ENCODE measurements around the gene CD300A.

DNA sequence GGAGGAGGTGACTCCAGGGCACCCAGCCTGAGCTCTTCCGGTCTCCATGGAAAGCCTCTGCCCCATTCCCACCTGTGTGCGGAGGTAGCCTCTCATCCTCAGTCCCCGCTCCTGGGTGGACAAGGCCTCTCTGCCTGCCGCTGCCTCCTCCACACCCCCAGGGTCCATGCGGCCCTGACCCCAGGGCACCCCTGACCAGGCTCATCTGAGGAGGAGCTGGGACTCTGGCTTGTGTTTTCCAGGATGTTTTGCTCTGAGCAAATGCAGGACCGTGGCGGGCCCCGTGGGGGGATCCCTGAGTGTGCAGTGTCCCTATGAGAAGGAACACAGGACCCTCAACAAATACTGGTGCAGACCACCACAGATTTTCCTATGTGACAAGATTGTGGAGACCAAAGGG is 6.9 kb downstream of the CD300A start:
- TF ChIP-seq RAD21 (IDR thresholded peaks at IDR 0.05) (no peak), EGR1 (IDR thresholded peaks at IDR 0.05; ENCODE audit: low read depth in 2 of 2) (no peak), HNF4A (conservative IDR thresholded peaks at IDR 0.05) (no peak), MAX (IDR thresholded peaks at IDR 0.05) (no peak), JUND (IDR thresholded peaks at IDR 0.05) (no peak), NR2F2 (IDR thresholded peaks at IDR 0.05) (no peak)
- TF ChIP-seq, protein P1, sequence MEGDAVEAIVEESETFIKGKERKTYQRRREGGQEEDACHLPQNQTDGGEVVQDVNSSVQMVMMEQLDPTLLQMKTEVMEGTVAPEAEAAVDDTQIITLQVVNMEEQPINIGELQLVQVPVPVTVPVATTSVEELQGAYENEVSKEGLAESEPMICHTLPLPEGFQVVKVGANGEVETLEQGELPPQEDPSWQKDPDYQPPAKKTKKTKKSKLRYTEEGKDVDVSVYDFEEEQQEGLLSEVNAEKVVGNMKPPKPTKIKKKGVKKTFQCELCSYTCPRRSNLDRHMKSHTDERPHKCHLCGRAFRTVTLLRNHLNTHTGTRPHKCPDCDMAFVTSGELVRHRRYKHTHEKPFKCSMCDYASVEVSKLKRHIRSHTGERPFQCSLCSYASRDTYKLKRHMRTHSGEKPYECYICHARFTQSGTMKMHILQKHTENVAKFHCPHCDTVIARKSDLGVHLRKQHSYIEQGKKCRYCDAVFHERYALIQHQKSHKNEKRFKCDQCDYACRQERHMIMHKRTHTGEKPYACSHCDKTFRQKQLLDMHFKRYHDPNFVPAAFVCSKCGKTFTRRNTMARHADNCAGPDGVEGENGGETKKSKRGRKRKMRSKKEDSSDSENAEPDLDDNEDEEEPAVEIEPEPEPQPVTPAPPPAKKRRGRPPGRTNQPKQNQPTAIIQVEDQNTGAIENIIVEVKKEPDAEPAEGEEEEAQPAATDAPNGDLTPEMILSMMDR (IDR thresholded peaks at IDR 0.05; ENCODE audit: low read depth, low read length, missing input control): no peak
- TF ChIP-seq, protein P2, sequence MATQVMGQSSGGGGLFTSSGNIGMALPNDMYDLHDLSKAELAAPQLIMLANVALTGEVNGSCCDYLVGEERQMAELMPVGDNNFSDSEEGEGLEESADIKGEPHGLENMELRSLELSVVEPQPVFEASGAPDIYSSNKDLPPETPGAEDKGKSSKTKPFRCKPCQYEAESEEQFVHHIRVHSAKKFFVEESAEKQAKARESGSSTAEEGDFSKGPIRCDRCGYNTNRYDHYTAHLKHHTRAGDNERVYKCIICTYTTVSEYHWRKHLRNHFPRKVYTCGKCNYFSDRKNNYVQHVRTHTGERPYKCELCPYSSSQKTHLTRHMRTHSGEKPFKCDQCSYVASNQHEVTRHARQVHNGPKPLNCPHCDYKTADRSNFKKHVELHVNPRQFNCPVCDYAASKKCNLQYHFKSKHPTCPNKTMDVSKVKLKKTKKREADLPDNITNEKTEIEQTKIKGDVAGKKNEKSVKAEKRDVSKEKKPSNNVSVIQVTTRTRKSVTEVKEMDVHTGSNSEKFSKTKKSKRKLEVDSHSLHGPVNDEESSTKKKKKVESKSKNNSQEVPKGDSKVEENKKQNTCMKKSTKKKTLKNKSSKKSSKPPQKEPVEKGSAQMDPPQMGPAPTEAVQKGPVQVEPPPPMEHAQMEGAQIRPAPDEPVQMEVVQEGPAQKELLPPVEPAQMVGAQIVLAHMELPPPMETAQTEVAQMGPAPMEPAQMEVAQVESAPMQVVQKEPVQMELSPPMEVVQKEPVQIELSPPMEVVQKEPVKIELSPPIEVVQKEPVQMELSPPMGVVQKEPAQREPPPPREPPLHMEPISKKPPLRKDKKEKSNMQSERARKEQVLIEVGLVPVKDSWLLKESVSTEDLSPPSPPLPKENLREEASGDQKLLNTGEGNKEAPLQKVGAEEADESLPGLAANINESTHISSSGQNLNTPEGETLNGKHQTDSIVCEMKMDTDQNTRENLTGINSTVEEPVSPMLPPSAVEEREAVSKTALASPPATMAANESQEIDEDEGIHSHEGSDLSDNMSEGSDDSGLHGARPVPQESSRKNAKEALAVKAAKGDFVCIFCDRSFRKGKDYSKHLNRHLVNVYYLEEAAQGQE (IDR thresholded peaks at IDR 0.05): no peak

Measured in liver (tissue), 3 donors.